ENCODE data around the gene WWC1. TPM values are rescaled to one million over a fixed set of nuclear protein-coding genes. Genes with fewer than 3 reads are reported as not detected.

WWC1 gene
- total and polyA plus RNA-seq, 10 of the 15 experiments (the other 5 are each of a cell fraction or from before 2014, with no cell fraction given), result 0.50 to 7.8 (median 2.5) TPM

DNA sequence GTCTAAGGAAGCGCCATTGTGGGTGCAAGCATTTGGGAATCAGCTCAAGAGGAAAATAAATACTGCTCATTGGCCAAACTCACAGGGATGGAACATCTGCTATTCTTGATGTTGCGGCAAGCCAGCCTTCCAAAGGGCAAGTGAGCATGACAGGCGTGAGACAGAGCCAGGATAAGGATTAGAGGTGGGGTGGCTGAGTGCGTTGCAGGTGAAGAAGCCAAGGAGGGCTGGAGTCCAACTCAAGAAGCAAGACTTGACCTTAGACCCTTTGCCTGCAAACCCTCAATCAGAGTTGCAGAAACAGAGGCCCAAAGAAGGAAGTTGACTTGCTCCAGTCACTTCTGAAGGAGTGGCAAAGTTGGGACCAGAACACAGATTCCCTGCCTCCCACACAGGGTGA lies 79.4 kb downstream of the WWC1 start:
- DNase-seq (ENCODE audit: low read depth, low spot score) (no peak), FAIRE-seq (no peak), ATAC-seq (no peak)
- Histone ChIP-seq H2AFZ (ENCODE audit: control insufficient read depth, low read depth, low read length) (no peak overlapping the region), H3K36me3 (ENCODE audit: control insufficient read depth in 2 of 2, insufficient read depth in 2 of 2, low read length in 1 of 2) (no peaks in the 10 kb centered on the region), H3K4me1 (ENCODE audit: control insufficient read depth, insufficient read depth, low read length) (peaks cover 7% of the 10 kb centered on the region), H3K27ac (ENCODE audit: control insufficient read depth, insufficient read depth) (no peak overlapping the region), H3K79me2 (ENCODE audit: control insufficient read depth, insufficient read depth, low read length) (no peaks in the 10 kb centered on the region), H3K4me2 (ENCODE audit: control insufficient read depth, insufficient read depth) (no peak overlapping the region), H3K4me3 (no peak overlapping the region), H3K9me3 (replicated peaks; ENCODE audit: control insufficient read depth, insufficient read depth, low read length) (no peaks in the 10 kb centered on the region), H3K9ac (ENCODE audit: control insufficient read depth, insufficient read depth, low read length) (no peak overlapping the region), H4K20me1 (ENCODE audit: control insufficient read depth, insufficient read depth) (no peaks in the 10 kb centered on the region), H3K27me3 (replicated peaks in 1 of 2; ENCODE audit: control insufficient read depth in 2 of 2, insufficient read depth in 2 of 2, low read length in 1 of 2) (no peaks in the 10 kb centered on the region)
- CTCF ChIA-PET, result no interaction called here
- in situ Hi-C loops (cut with MboI), result no loop called here
- RAD21 ChIA-PET (ENCODE audit: unreplicated experiment), result no interaction called here
- no TSS peak for BruUV-seq (replicated peaks)
- SMC1A ChIA-PET (ENCODE audit: uncharacterized antibody, unreplicated experiment), result no interaction called here
- intact Hi-C loops (cut with micrococcal nuclease; ENCODE audit: unreplicated experiment), result no loop called here
- WGBS (ENCODE audit: insufficient coverage, insufficient replicate concordance, low lambda C conversion rate, missing lambda C conversion rate), result 73% methylated on average over 4 of the region's 4 CpGs
- POLR2A ChIA-PET, result no interaction called here
- no peak for TF ChIP-seq RFX5 (IDR thresholded peaks at IDR 0.05; ENCODE audit: low read depth, low read length)
- TF ChIP-seq NFYA (IDR thresholded peaks at IDR 0.05; ENCODE audit: borderline replicate concordance, low read depth, low read length), result no peak
- no peak for TF ChIP-seq STAT3 (IDR thresholded peaks at IDR 0.05; ENCODE audit: low read depth, low read length)
- no peak for TF ChIP-seq RUNX3 (IDR thresholded peaks at IDR 0.05; ENCODE audit: low read length)
- TF ChIP-seq, protein P1, sequence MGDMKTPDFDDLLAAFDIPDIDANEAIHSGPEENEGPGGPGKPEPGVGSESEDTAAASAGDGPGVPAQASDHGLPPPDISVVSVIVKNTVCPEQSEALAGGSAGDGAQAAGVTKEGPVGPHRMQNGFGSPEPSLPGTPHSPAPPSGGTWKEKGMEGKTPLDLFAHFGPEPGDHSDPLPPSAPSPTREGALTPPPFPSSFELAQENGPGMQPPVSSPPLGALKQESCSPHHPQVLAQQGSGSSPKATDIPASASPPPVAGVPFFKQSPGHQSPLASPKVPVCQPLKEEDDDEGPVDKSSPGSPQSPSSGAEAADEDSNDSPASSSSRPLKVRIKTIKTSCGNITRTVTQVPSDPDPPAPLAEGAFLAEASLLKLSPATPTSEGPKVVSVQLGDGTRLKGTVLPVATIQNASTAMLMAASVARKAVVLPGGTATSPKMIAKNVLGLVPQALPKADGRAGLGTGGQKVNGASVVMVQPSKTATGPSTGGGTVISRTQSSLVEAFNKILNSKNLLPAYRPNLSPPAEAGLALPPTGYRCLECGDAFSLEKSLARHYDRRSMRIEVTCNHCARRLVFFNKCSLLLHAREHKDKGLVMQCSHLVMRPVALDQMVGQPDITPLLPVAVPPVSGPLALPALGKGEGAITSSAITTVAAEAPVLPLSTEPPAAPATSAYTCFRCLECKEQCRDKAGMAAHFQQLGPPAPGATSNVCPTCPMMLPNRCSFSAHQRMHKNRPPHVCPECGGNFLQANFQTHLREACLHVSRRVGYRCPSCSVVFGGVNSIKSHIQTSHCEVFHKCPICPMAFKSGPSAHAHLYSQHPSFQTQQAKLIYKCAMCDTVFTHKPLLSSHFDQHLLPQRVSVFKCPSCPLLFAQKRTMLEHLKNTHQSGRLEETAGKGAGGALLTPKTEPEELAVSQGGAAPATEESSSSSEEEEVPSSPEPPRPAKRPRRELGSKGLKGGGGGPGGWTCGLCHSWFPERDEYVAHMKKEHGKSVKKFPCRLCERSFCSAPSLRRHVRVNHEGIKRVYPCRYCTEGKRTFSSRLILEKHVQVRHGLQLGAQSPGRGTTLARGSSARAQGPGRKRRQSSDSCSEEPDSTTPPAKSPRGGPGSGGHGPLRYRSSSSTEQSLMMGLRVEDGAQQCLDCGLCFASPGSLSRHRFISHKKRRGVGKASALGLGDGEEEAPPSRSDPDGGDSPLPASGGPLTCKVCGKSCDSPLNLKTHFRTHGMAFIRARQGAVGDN (IDR thresholded peaks at IDR 0.05), result no peak
- TF ChIP-seq, protein P2, sequence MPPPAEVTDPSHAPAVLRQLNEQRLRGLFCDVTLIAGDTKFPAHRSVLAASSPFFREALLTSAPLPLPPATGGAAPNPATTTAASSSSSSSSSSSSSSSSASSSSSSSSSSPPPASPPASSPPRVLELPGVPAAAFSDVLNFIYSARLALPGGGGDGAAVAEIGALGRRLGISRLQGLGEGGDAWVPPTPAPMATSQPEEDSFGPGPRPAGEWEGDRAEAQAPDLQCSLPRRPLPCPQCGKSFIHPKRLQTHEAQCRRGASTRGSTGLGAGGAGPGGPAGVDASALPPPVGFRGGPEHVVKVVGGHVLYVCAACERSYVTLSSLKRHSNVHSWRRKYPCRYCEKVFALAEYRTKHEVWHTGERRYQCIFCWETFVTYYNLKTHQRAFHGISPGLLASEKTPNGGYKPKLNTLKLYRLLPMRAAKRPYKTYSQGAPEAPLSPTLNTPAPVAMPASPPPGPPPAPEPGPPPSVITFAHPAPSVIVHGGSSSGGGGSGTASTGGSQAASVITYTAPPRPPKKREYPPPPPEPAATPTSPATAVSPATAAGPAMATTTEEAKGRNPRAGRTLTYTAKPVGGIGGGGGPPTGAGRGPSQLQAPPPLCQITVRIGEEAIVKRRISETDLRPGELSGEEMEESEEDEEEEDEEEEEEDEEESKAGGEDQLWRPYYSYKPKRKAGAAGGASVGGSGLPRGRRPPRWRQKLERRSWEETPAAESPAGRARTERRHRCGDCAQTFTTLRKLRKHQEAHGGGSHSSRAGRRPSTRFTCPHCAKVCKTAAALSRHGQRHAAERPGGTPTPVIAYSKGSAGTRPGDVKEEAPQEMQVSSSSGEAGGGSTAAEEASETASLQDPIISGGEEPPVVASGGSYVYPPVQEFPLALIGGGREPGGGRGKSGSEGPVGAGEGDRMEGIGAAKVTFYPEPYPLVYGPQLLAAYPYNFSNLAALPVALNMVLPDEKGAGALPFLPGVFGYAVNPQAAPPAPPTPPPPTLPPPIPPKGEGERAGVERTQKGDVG (CRISPR knock-in tag; IDR thresholded peaks at IDR 0.05), result no peak
- TF ChIP-seq RELA (IDR thresholded peaks at IDR 0.05; ENCODE audit: borderline replicate concordance, partially characterized antibody), result no peak
- TF ChIP-seq MYC (IDR thresholded peaks at IDR 0.05; ENCODE audit: insufficient read depth, insufficient read length, insufficient replicate concordance, low read length, severe bottlenecking), result no peak
- TF ChIP-seq, protein P3, sequence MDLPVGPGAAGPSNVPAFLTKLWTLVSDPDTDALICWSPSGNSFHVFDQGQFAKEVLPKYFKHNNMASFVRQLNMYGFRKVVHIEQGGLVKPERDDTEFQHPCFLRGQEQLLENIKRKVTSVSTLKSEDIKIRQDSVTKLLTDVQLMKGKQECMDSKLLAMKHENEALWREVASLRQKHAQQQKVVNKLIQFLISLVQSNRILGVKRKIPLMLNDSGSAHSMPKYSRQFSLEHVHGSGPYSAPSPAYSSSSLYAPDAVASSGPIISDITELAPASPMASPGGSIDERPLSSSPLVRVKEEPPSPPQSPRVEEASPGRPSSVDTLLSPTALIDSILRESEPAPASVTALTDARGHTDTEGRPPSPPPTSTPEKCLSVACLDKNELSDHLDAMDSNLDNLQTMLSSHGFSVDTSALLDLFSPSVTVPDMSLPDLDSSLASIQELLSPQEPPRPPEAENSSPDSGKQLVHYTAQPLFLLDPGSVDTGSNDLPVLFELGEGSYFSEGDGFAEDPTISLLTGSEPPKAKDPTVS (IDR thresholded peaks at IDR 0.05; ENCODE audit: low read depth, low read length), result no peak
- no peak for TF ChIP-seq BHLHE40 (IDR thresholded peaks at IDR 0.05; ENCODE audit: borderline replicate concordance in 1 of 2, low read depth in 2 of 2, low read length in 1 of 2)
- TF ChIP-seq KLF5 (IDR thresholded peaks at IDR 0.05; ENCODE audit: partially characterized antibody), result no peak
- no peak for TF ChIP-seq ZNF274 (IDR thresholded peaks at IDR 0.05; ENCODE audit: insufficient read depth, insufficient read length)
- no peak for TF ChIP-seq SPI1 (IDR thresholded peaks at IDR 0.05; ENCODE audit: borderline replicate concordance, insufficient read depth, low read depth, low read length)
- TF ChIP-seq NFYB (IDR thresholded peaks at IDR 0.05; ENCODE audit: insufficient read depth, low read depth, low read length), result no peak
- no peak for TF ChIP-seq POLR2A (IDR thresholded peaks at IDR 0.05; ENCODE audit: low read depth, low read length)
- TF ChIP-seq MTA2 (IDR thresholded peaks at IDR 0.05; ENCODE audit: low read depth), result no peak
- no peak for TF ChIP-seq NR2F1 (conservative IDR thresholded peaks at IDR 0.05)
